ACC112 (cell line): ENCODE data around the gene DENND1A.

ENCODE experiments used
- H2AFZ ChIP-seq: fragments of 200-600 bp; sonication (generic); one replicate; pipeline ENCODE4 v1.6.0; 2017; ENCODE audit warnings: antibody characterized with exemption, low read length; ENCODE audit not compliant: unreplicated experiment
- H3K27ac ChIP-seq: fragments of 200-600 bp; sonication (generic); 2 replicates; pipeline ENCODE4 v1.5.1; 2014; ENCODE audit warnings: low read depth, mild to moderate bottlenecking, antibody characterized with exemption, low read length, moderate library complexity
- H3K27me3 ChIP-seq: fragments of 200-600 bp; sonication (generic); 2 replicates; pipeline ENCODE4 v1.6.1; 2014; ENCODE audit warnings: mild to moderate bottlenecking, antibody characterized with exemption, low read length, moderate library complexity, mixed read lengths; ENCODE audit not compliant: insufficient read depth
- H3K36me3 ChIP-seq: fragments of 200-600 bp; sonication (generic); 2 replicates; pipeline ENCODE4 v1.6.1; 2016; ENCODE audit warnings: mild to moderate bottlenecking, antibody characterized with exemption, low read length, moderate library complexity, mixed read lengths; ENCODE audit not compliant: insufficient read depth
- H3K4me1 ChIP-seq: fragments of 200-600 bp; sonication (generic); one replicate; pipeline ENCODE4 v1.6.1; 2016; ENCODE audit warnings: low read length, mixed read lengths; ENCODE audit not compliant: insufficient read depth, unreplicated experiment, control insufficient read depth
- H3K4me3 ChIP-seq: fragments of 200-600 bp; sonication (generic); 2 replicates; pipeline ENCODE4 v1.5.1; 2014; ENCODE audit warnings: mild to moderate bottlenecking, low read depth, low read length
- H3K79me2 ChIP-seq: fragments of 200-600 bp; sonication (generic); one replicate; pipeline ENCODE4 v1.6.0; 2016; ENCODE audit warnings: low read length; ENCODE audit not compliant: control insufficient read depth, unreplicated experiment, insufficient read depth

DENND1A gene

GRCh38 chr9:123725389-123725788, 204.5 kb downstream of the DENND1A start:
- H3K4me1 ChIP-seq = no peaks in the 10 kb centered on the region
- no peak overlapping the region for H3K27ac ChIP-seq
- no peaks in the 10 kb centered on the region for H3K79me2 ChIP-seq
- H3K27me3 ChIP-seq = no peaks in the 10 kb centered on the region
- H2AFZ ChIP-seq = no peak overlapping the region
- no peak overlapping the region for H3K4me3 ChIP-seq
- no peaks in the 10 kb centered on the region for H3K36me3 ChIP-seq

GRCh38 chr9:123724211-123724796, 205.6 kb downstream of the DENND1A start:
- Histone ChIP-seq H3K79me2 (no peaks in the 10 kb centered on the region), H3K4me1 (no peaks in the 10 kb centered on the region), H2AFZ (no peak overlapping the region), H3K36me3 (no peaks in the 10 kb centered on the region), H3K4me3 (no peak overlapping the region), H3K27me3 (no peaks in the 10 kb centered on the region), H3K27ac (no peak overlapping the region)

GRCh38 chr9:123723135-123723875, 206.6 kb downstream of the DENND1A start:
- Histone ChIP-seq H3K36me3 (no peaks in the 10 kb centered on the region), H3K4me1 (no peaks in the 10 kb centered on the region), H3K27me3 (no peaks in the 10 kb centered on the region), H3K4me3 (no peak overlapping the region), H3K27ac (no peak overlapping the region), H3K79me2 (no peaks in the 10 kb centered on the region), H2AFZ (no peak overlapping the region)

- Histone ChIP-seq H2AFZ (no peak overlapping the region), H3K27ac (no peak overlapping the region), H3K4me3 (no peak overlapping the region), H3K36me3 (no peaks in the 10 kb centered on the region), H3K4me1 (no peaks in the 10 kb centered on the region), H3K27me3 (no peaks in the 10 kb centered on the region), H3K79me2 (no peaks in the 10 kb centered on the region)
Measured at GRCh38 chr9:123722378-123722777, 207.5 kb downstream of the DENND1A start.

- Histone ChIP-seq H3K4me1 (no peaks in the 10 kb centered on the region), H3K79me2 (no peaks in the 10 kb centered on the region), H3K36me3 (no peaks in the 10 kb centered on the region), H3K27ac (no peak overlapping the region), H3K27me3 (no peaks in the 10 kb centered on the region), H3K4me3 (no peak overlapping the region), H2AFZ (no peak overlapping the region)
Measured at GRCh38 chr9:123718188-123718587, 211.7 kb downstream of the DENND1A start.

GRCh38 chr9:123717581-123718175, 212.2 kb downstream of the DENND1A start:
- no peak overlapping the region for H2AFZ ChIP-seq
- no peaks in the 10 kb centered on the region for H3K4me1 ChIP-seq
- no peak overlapping the region for H3K4me3 ChIP-seq
- H3K79me2 ChIP-seq = no peaks in the 10 kb centered on the region
- H3K36me3 ChIP-seq = no peaks in the 10 kb centered on the region
- no peak overlapping the region for H3K27ac ChIP-seq
- no peaks in the 10 kb centered on the region for H3K27me3 ChIP-seq

GRCh38 chr9:123716339-123716945, 213.5 kb downstream of the DENND1A start:
- H3K4me3 ChIP-seq = no peak overlapping the region
- H3K36me3 ChIP-seq = no peaks in the 10 kb centered on the region
- H3K27ac ChIP-seq = no peak overlapping the region
- H3K79me2 ChIP-seq = no peaks in the 10 kb centered on the region
- no peaks in the 10 kb centered on the region for H3K4me1 ChIP-seq
- no peaks in the 10 kb centered on the region for H3K27me3 ChIP-seq
- H2AFZ ChIP-seq = no peak overlapping the region

- H3K27ac ChIP-seq = no peak overlapping the region
- no peaks in the 10 kb centered on the region for H3K36me3 ChIP-seq
- H3K4me3 ChIP-seq = no peak overlapping the region
- peaks cover 1% of the 10 kb centered on the region for H3K4me1 ChIP-seq
- H2AFZ ChIP-seq = no peak overlapping the region
- no peaks in the 10 kb centered on the region for H3K79me2 ChIP-seq
- H3K27me3 ChIP-seq = no peaks in the 10 kb centered on the region
Measured at GRCh38 chr9:123715258-123715657, 214.7 kb downstream of the DENND1A start.

GRCh38 chr9:123713282-123713681, 216.6 kb downstream of the DENND1A start:
- no peak overlapping the region for H3K4me3 ChIP-seq
- no peaks in the 10 kb centered on the region for H3K27me3 ChIP-seq
- no peaks in the 10 kb centered on the region for H3K36me3 ChIP-seq
- H2AFZ ChIP-seq = no peak overlapping the region
- peaks cover 6% of the 10 kb centered on the region for H3K4me1 ChIP-seq
- no peaks in the 10 kb centered on the region for H3K79me2 ChIP-seq
- no peak overlapping the region for H3K27ac ChIP-seq

- Histone ChIP-seq H3K36me3 (no peaks in the 10 kb centered on the region), H3K4me3 (no peak overlapping the region), H3K27me3 (no peaks in the 10 kb centered on the region), H3K79me2 (no peaks in the 10 kb centered on the region), H3K4me1 (peaks cover 6% of the 10 kb centered on the region), H3K27ac (no peak overlapping the region), H2AFZ (no peak overlapping the region)
Measured at GRCh38 chr9:123712399-123712798, 217.5 kb downstream of the DENND1A start.
